DMS 273 (cell line): ENCODE results near the gene BMP8B.

Experiments
- DNase-seq: peaks from one replicate; lab custom pipeline; 2025; ENCODE audit not compliant: unreplicated experiment; lab: John Stamatoyannopoulos, UW

Gene BMP8B

GRCh38 chr1:39727932-39728317, 60.7 kb downstream of the BMP8B start:
- DNase-seq = no peak

- DNase-seq = no peak
These were observed 61.3 kb downstream of the BMP8B start for GRCh38 chr1:39727221-39727931.

GRCh38 chr1:39726600-39726999, 62.1 kb downstream of the BMP8B start:
- no peak for DNase-seq

- DNase-seq = no peak
These were observed 66.2 kb downstream of the BMP8B start for GRCh38 chr1:39722495-39722894.

GRCh38 chr1:39721664-39722063, 67.0 kb downstream of the BMP8B start:
- no peak for DNase-seq

GRCh38 chr1:39720094-39720999, 68.3 kb downstream of the BMP8B start:
- DNase-seq = peak; percentile 100

GRCh38 chr1:39717809-39718208, 70.9 kb downstream of the BMP8B start:
- no peak for DNase-seq

GRCh38 chr1:39713557-39713956, 75.1 kb downstream of the BMP8B start:
- no peak for DNase-seq

GRCh38 chr1:39711966-39712340, 76.7 kb downstream of the BMP8B start:
- no peak for DNase-seq

- DNase-seq = no peak
These were observed 77.3 kb downstream of the BMP8B start for GRCh38 chr1:39711104-39711965.

- DNase-seq = no peak
These were observed 81.2 kb downstream of the BMP8B start for GRCh38 chr1:39707506-39707905.
